Loucy (cell line): ENCODE measurements around the gene MPDU1.

Source experiments
- H2AFZ ChIP-seq: fragments of 200-600 bp; sonication (generic); 2 replicates; pipeline ENCODE4 v1.6.0; 2016; ENCODE audit warnings: antibody characterized with exemption, mild to moderate bottlenecking, low read length, moderate library complexity
- H3F3A ChIP-seq: fragments of 200-600 bp; 2 replicates; pipeline ENCODE4 v1.6.0; 2016; ENCODE audit warnings: antibody characterized with exemption, low read depth, mild to moderate bottlenecking
- H3K27me3 ChIP-seq: fragments of 200-600 bp; sonication (generic); 2 replicates; pipeline ENCODE4 v1.6.1; 2014; ENCODE audit warnings: low read length, mild to moderate bottlenecking; ENCODE audit not compliant: insufficient read depth, poor library complexity, severe bottlenecking
- H3K36me3 ChIP-seq: fragments of 200-600 bp; sonication (generic); 2 replicates; pipeline ENCODE4 v1.6.1; 2016; ENCODE audit warnings: low read length; ENCODE audit not compliant: insufficient read depth
- H3K4me1 ChIP-seq: fragments of 200-600 bp; sonication (generic); 2 replicates; pipeline ENCODE4 v1.5.1; 2014; ENCODE audit warnings: low read length, mild to moderate bottlenecking; ENCODE audit not compliant: insufficient read depth, poor library complexity, severe bottlenecking
- H3K4me2 ChIP-seq: fragments of 200-600 bp; sonication (generic); 2 replicates; pipeline ENCODE4 v1.6.0; 2014; ENCODE audit warnings: antibody characterized with exemption, low read length, low read depth, mild to moderate bottlenecking; ENCODE audit not compliant: poor library complexity, severe bottlenecking
- H3K4me3 ChIP-seq: fragments of 200-600 bp; sonication (generic); 2 replicates; pipeline ENCODE4 v1.5.1; 2014; ENCODE audit warnings: low read length, mild to moderate bottlenecking, mixed read lengths; ENCODE audit not compliant: poor library complexity, severe bottlenecking
- H3K79me2 ChIP-seq: fragments of 200-600 bp; sonication (generic); 2 replicates; pipeline ENCODE4 v1.6.1; 2014; ENCODE audit warnings: low read length; ENCODE audit not compliant: insufficient read depth
- H3K9ac ChIP-seq: fragments of 200-600 bp; sonication (generic); 2 replicates; pipeline ENCODE4 v1.6.0; 2014; ENCODE audit warnings: mild to moderate bottlenecking, low read depth, low read length, moderate library complexity; ENCODE audit not compliant: poor library complexity, severe bottlenecking
- H3K9me2 ChIP-seq: fragments of 200-600 bp; sonication (generic); replicated peaks from 2 replicates; pipeline ENCODE4 v1.6.1; 2016; ENCODE audit warnings: low read depth, low read length, mixed read lengths
- H3K9me3 ChIP-seq: fragments of 200-600 bp; sonication (generic); 2 replicates; pipeline ENCODE4 v1.6.1; 2014; ENCODE audit warnings: mild to moderate bottlenecking, antibody characterized with exemption, low read length, low read depth; ENCODE audit not compliant: insufficient read depth
- H4K20me1 ChIP-seq: fragments of 200-600 bp; sonication (generic); 2 replicates; pipeline ENCODE4 v1.6.0; 2014; ENCODE audit warnings: antibody characterized with exemption, low read length, mild to moderate bottlenecking; ENCODE audit not compliant: insufficient read depth, poor library complexity, severe bottlenecking
- EZH2phosphoT487 ChIP-seq: fragments of 200-600 bp; IDR thresholded peaks from 2 replicates; pipeline ENCODE4 v1.6.1; 2018; ENCODE audit warnings: antibody characterized with exemption, mild to moderate bottlenecking, moderate library complexity, borderline replicate concordance
- TF ChIP-seq, protein P1 (sequence below): fragments of 200-600 bp; sonication (generic); conservative IDR thresholded peaks from 2 replicates; pipeline ENCODE4 v1.5.1; 2014; ENCODE audit warnings: mild to moderate bottlenecking, antibody characterized with exemption, low read length

The MPDU1 gene

DNA sequence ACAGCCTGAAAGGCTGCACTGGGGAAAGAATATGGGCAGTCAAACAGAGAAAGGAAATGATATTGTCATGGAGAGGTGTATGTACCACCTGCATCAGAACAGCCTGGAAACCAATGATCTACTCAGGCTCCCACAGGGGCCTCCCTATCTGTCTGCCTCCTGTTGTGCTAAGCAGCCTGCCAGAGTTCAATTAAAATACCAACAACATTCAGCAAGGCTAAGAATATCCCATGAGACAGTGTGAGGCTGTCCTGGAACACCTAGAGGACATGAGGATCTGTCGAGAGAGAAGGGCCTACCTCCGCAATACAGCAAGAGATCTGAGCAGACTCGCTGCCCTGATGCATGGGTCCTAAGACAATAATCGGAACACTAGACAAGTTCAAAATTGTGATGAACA lies 22.6 kb downstream of the MPDU1 start:
- Histone ChIP-seq H3K27me3 (no peaks in the 10 kb centered on the region), H3K9ac (no peak overlapping the region), H3K9me3 (no peaks in the 10 kb centered on the region), H3K36me3 (peaks cover 33% of the 10 kb centered on the region; the same call in 1 of the 2 replicates), H3K4me3 (no peak overlapping the region), H4K20me1 (peaks cover 18% of the 10 kb centered on the region), H3K9me2 (no peaks in the 10 kb centered on the region), H3F3A (no peaks in the 10 kb centered on the region), H3K4me1 (peaks cover 22% of the 10 kb centered on the region), H2AFZ (no peak overlapping the region), H3K4me2 (peak overlapping the region; percentile 1), H3K79me2 (peaks cover 26% of the 10 kb centered on the region)
- TF ChIP-seq, protein P1, sequence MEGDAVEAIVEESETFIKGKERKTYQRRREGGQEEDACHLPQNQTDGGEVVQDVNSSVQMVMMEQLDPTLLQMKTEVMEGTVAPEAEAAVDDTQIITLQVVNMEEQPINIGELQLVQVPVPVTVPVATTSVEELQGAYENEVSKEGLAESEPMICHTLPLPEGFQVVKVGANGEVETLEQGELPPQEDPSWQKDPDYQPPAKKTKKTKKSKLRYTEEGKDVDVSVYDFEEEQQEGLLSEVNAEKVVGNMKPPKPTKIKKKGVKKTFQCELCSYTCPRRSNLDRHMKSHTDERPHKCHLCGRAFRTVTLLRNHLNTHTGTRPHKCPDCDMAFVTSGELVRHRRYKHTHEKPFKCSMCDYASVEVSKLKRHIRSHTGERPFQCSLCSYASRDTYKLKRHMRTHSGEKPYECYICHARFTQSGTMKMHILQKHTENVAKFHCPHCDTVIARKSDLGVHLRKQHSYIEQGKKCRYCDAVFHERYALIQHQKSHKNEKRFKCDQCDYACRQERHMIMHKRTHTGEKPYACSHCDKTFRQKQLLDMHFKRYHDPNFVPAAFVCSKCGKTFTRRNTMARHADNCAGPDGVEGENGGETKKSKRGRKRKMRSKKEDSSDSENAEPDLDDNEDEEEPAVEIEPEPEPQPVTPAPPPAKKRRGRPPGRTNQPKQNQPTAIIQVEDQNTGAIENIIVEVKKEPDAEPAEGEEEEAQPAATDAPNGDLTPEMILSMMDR: no peak
- no peak for TF ChIP-seq EZH2phosphoT487

DNA sequence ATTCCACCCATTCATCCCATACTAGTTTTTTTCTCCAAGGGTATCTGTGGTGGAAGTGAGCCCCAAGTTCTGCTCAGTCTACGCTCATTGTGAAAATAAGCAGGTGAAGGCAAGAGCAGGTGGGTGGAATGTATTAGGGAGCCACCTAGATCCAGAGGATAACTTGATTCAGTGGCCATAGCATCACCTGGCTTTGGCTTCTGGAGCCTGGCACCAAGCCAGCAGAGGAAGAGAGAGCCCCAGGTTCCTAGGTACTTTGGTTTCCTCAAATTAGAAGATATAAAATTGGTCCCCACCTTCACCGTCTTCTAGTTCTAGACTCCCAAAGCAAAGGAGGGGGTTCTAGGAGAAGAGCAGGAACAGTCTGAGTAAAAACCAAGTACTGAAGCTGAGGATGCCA lies 27.0 kb downstream of the MPDU1 start:
- peaks cover 48% of the 10 kb centered on the region for H3K4me1 ChIP-seq
- H3K36me3 ChIP-seq: peaks cover 3% of the 10 kb centered on the region; the same call in 1 of the 2 replicates
- no peaks in the 10 kb centered on the region for H3F3A ChIP-seq
- TF ChIP-seq, protein P1: no peak
- TF ChIP-seq EZH2phosphoT487: no peak
- H3K9me3 ChIP-seq: no peaks in the 10 kb centered on the region
- H3K79me2 ChIP-seq: peaks cover 57% of the 10 kb centered on the region
- peak overlapping the region; percentile 97 for H3K4me2 ChIP-seq
- H3K9ac ChIP-seq: no peak overlapping the region
- peaks cover 45% of the 10 kb centered on the region for H4K20me1 ChIP-seq
- no peaks in the 10 kb centered on the region for H3K9me2 ChIP-seq
- peak overlapping the region; percentile 17 for H3K4me3 ChIP-seq
- H3K27me3 ChIP-seq: no peaks in the 10 kb centered on the region
- H2AFZ ChIP-seq: no peak overlapping the region

DNA sequence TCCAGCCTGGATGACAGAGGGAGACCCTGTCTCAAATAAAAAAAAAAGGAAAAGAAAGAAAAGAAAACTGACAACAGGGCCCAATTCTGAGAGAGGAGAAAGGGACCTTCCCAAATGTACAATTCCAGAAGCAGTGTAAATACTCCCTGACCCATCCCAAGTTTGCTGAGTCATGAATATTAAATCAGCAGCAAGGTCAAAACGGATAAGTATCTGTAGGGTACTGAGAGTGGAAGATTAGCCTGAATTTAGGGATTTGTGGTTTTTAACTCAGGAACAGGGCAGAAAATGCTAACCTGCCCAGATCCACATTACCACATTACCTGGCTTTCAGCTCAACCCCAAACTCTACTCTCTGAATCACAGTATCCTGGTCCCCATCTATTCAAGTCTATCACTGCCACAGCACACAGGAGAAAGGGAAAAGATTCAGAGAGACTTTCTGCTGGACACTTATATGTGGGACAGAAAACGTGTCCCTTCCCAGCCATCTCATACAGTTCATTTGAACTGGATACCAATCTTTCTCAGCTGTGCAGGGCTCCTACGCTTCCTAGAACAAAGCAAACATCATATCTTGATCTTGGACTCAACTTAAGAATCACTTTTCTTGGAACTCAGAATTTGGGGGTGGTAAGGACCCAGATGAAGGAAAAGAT lies 28.1 kb downstream of the MPDU1 start:
- TF ChIP-seq, protein P1: no peak
- TF ChIP-seq EZH2phosphoT487: no peak

More for the DNA sequence above, 28.1 kb downstream of the MPDU1 start:
- H3K79me2 ChIP-seq: peaks cover 55% of the 10 kb centered on the region
- no peaks in the 10 kb centered on the region for H3K27me3 ChIP-seq
- peak overlapping the region; percentile 92 for H3K9ac ChIP-seq
- peak overlapping the region; percentile 94 for H3K4me3 ChIP-seq
- no peaks in the 10 kb centered on the region for H3K9me3 ChIP-seq
- H4K20me1 ChIP-seq: peaks cover 45% of the 10 kb centered on the region
- peak overlapping the region; percentile 97 for H3K4me2 ChIP-seq
- H3F3A ChIP-seq: no peaks in the 10 kb centered on the region
- no peaks in the 10 kb centered on the region for H3K36me3 ChIP-seq
- H2AFZ ChIP-seq: no peak overlapping the region
- peaks cover 48% of the 10 kb centered on the region for H3K4me1 ChIP-seq
- H3K9me2 ChIP-seq: no peaks in the 10 kb centered on the region
